Duodenal mucosa (tissue), 2 donors: ENCODE results near the gene HERPUD1.
"Not testable (repeated sequence)": the region's sequence is repeated elsewhere in the genome, so short reads cannot be mapped to it uniquely, and the experiment has no call there.

Source experiments
- H3K27ac ChIP-seq: one replicate; pipeline ENCODE4 v1.7.0; 2013; ENCODE audit warnings: low read depth, low read length
- H3K27me3 ChIP-seq, 2 donors: one replicate each; pipeline ENCODE4 v1.7.0; 2013; ENCODE audit warnings: low read length in 2 of 2, control low read depth in 1 of 2; ENCODE audit not compliant: insufficient read depth in 2 of 2, control insufficient read depth in 1 of 2
- H3K36me3 ChIP-seq, 2 donors: one replicate each; pipeline ENCODE4 v1.7.0; 2013; ENCODE audit warnings: low read length in 2 of 2, control low read depth in 1 of 2; ENCODE audit not compliant: insufficient read depth in 2 of 2, control insufficient read depth in 1 of 2
- H3K4me1 ChIP-seq, 2 donors: one replicate each; pipeline ENCODE4 v1.7.0; 2013; ENCODE audit warnings: low read length in 2 of 2, control low read depth in 1 of 2; ENCODE audit not compliant: insufficient read depth in 2 of 2, control insufficient read depth in 1 of 2
- H3K4me3 ChIP-seq, 2 donors: one replicate each; pipeline ENCODE4 v1.7.0; 2013; ENCODE audit warnings: low read length in 2 of 2, low read depth in 1 of 2
- H3K9ac ChIP-seq, 2 donors: one replicate each; pipeline ENCODE4 v1.7.0; 2013; ENCODE audit warnings: low read length in 2 of 2, low read depth in 1 of 2
- H3K9me3 ChIP-seq, 2 donors: one replicate each; pipeline ENCODE4 v1.7.0; 2013; ENCODE audit warnings: low read length in 2 of 2, control low read depth in 1 of 2; ENCODE audit not compliant: control insufficient read depth in 1 of 2

HERPUD1 gene

GRCh38 chr16:56921571-56921970, 10.4 kb upstream of the HERPUD1 start:
- no peaks in the 10 kb centered on the region for H3K36me3 ChIP-seq
- no peak overlapping the region for H3K27ac ChIP-seq
- peaks cover 16 to 21% of the 10 kb centered on the region in 2 donors for H3K4me1 ChIP-seq
- H3K4me3 ChIP-seq: no peak overlapping the region
- no peaks in the 10 kb centered on the region for H3K27me3 ChIP-seq
- no peak overlapping the region for H3K9ac ChIP-seq
- no peaks in the 10 kb centered on the region for H3K9me3 ChIP-seq

DNA sequence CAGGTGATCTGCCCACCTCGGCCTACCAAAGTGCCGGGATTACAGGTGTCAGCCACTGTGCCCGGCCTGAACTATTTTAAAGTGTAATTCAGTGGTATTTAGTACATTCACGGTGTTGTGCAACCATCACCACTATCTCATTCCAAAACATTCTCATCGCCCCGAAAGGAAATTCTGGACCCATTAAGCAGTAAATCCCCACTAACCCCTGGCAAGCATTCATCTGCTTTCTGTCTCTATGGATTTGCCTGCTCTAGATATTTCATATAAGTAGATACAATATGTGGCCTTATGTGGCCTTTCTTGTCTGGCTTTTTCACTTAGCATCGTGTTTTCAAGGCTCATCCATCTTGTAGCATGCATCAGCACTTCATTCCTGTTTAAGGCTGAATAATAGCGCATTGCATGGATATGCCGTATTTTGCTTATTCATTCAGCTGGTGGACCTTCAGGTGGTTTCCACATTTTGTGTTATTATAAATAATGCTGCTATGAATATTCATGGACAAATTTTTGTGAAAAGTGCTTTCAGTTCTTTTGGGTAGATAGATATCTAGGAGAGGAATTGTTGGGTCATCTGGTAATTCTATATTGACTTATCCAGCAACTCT, 8.4 kb upstream of the HERPUD1 start:
- Histone ChIP-seq H3K4me3 (no peak overlapping the region), H3K4me1 (peaks cover 5 to 8% of the 10 kb centered on the region in 2 donors), H3K27me3 (no peaks in the 10 kb centered on the region), H3K27ac (no peak overlapping the region), H3K9me3 (no peaks in the 10 kb centered on the region), H3K9ac (no peak overlapping the region), H3K36me3 (no peaks in the 10 kb centered on the region)

DNA sequence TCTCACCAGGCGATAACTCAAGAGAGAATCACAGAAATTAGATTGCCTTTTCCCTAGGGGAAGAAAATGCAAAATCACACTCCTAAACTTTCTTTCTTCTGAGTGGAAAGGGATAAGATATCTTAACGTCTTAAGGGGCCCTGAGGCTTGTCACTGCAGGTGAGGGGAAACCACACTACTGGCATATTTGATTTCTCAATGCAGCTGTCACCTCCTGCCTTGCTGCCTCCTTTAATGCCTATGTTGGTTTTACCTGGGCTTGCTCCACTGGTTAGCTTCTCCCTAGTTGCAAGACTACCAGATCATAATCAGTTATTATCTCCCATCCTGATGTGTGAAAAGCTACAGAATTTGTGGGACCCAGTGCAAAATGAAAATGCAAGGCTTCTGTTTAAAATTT, 4.5 kb upstream of the HERPUD1 start:
- no peak overlapping the region for H3K9ac ChIP-seq
- no peak overlapping the region for H3K27ac ChIP-seq
- no peaks in the 10 kb centered on the region for H3K9me3 ChIP-seq
- no peaks in the 10 kb centered on the region for H3K36me3 ChIP-seq
- peaks cover 13 to 14% of the 10 kb centered on the region in 2 donors for H3K4me1 ChIP-seq
- H3K4me3 ChIP-seq: no peak overlapping the region
- H3K27me3 ChIP-seq: no peaks in the 10 kb centered on the region

DNA sequence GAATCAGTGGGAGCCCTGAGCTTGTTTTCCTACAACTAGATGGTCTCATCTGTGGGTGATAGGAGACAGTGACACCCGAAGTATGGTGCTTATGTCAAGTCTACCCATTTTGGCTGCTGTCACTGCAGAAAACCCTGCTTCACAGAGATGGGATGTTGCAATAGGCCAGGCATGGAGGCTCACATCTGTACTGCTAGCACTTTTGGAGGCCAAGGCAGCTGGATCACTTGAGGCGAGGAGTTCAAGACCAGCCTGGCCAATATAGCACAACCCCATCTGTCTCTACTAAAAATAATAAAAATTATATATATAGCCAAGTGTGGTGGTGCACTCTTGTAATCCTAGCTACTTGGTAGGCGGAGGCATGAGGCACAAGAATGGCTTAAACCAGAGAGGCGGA, 2.3 kb upstream of the HERPUD1 start:
- no peak overlapping the region for H3K27ac ChIP-seq
- H3K4me1 ChIP-seq: peaks cover 18 to 22% of the 10 kb centered on the region in 2 donors
- peaks cover 0 to 8% of the 10 kb centered on the region in 2 donors for H3K36me3 ChIP-seq
- no peak overlapping the region for H3K4me3 ChIP-seq
- H3K9me3 ChIP-seq: no peaks in the 10 kb centered on the region
- H3K27me3 ChIP-seq: no peaks in the 10 kb centered on the region
- H3K9ac ChIP-seq: no peak overlapping the region

- H3K9ac ChIP-seq: peak overlapping the region; percentile 60 to 84
Observed at GRCh38 chr16:56930486-56931270, 1.3 kb upstream of the HERPUD1 start.

GRCh38 chr16:56931271-56931891, 561 bp upstream of the HERPUD1 start:
- peak overlapping the region; percentile 99 for H3K27ac ChIP-seq
- H3K36me3 ChIP-seq: peaks cover 11 to 22% of the 10 kb centered on the region in 2 donors
- H3K4me3 ChIP-seq: peak overlapping the region; percentile 53 to 67
- no peaks in the 10 kb centered on the region for H3K9me3 ChIP-seq
- no peaks in the 10 kb centered on the region for H3K27me3 ChIP-seq
- H3K4me1 ChIP-seq: peaks cover 26 to 34% of the 10 kb centered on the region in 2 donors
- H3K9ac ChIP-seq: peak overlapping the region; percentile 72 to 84

More at GRCh38 chr16:56930486-56931270, 1.3 kb upstream of the HERPUD1 start:
- H3K36me3 ChIP-seq: peaks cover 9 to 15% of the 10 kb centered on the region in 2 donors
- H3K27me3 ChIP-seq: no peaks in the 10 kb centered on the region
- H3K9me3 ChIP-seq: no peaks in the 10 kb centered on the region
- no peak overlapping the region for H3K27ac ChIP-seq
- H3K4me1 ChIP-seq: peaks cover 26 to 32% of the 10 kb centered on the region in 2 donors
- H3K4me3 ChIP-seq: peak overlapping the region; percentile 19 to 53

- Histone ChIP-seq H3K4me1 (peaks cover 26 to 34% of the 10 kb centered on the region in 2 donors), H3K36me3 (peaks cover 27 to 37% of the 10 kb centered on the region in 2 donors)
Observed at GRCh38 chr16:56932721-56933619, 1.0 kb downstream of the HERPUD1 start.

GRCh38 chr16:56933828-56934598, 2.1 kb downstream of the HERPUD1 start:
- H3K27me3 ChIP-seq: no peaks in the 10 kb centered on the region
- no peaks in the 10 kb centered on the region for H3K9me3 ChIP-seq
- H3K27ac ChIP-seq: peak overlapping the region; percentile 99
- peaks cover 26 to 41% of the 10 kb centered on the region in 2 donors for H3K4me1 ChIP-seq
- peak overlapping the region; percentile 94 to 97 for H3K4me3 ChIP-seq
- H3K9ac ChIP-seq: peak overlapping the region; percentile 97 to 98
- peaks cover 37 to 47% of the 10 kb centered on the region in 2 donors for H3K36me3 ChIP-seq

More at GRCh38 chr16:56932721-56933619, 1.0 kb downstream of the HERPUD1 start:
- H3K27me3 ChIP-seq: no peaks in the 10 kb centered on the region
- no peaks in the 10 kb centered on the region for H3K9me3 ChIP-seq
- peak overlapping the region; percentile 97 to 98 for H3K9ac ChIP-seq
- peak overlapping the region; percentile 94 to 97 for H3K4me3 ChIP-seq
- peak overlapping the region; percentile 99 for H3K27ac ChIP-seq

- H3K27ac ChIP-seq, H3K9me3 ChIP-seq, H3K27me3 ChIP-seq: not testable (repeated sequence)
- H3K36me3 ChIP-seq: peaks cover 43 to 54% of the 10 kb centered on the region in 2 donors
- peak overlapping the region; percentile 94 to 97 for H3K4me3 ChIP-seq
- peak overlapping the region; percentile 97 to 98 for H3K9ac ChIP-seq
- peaks cover 26 to 46% of the 10 kb centered on the region in 2 donors for H3K4me1 ChIP-seq
Observed at GRCh38 chr16:56934599-56935145, 2.7 kb downstream of the HERPUD1 start.
